ENCODE results near the gene RHNO1. TPM values are rescaled to one million over a fixed set of nuclear protein-coding genes. Genes with fewer than 3 reads are reported as not detected.

The RHNO1 gene
- total and polyA plus RNA-seq, 2 of the 4 experiments (the other 2 are of a cell fraction) = 26.1 to 30.6 TPM

- H2BK15ac ChIP-seq (ENCODE audit: low read depth, low read length) = peak overlapping the region; percentile 16; the same call in 1 of the 3 replicates
- no peak overlapping the region; the same call in 1 of the 2 replicates for H3K18ac ChIP-seq (ENCODE audit: low read depth, low read length)
- H2AK9ac ChIP-seq (replicated peaks; ENCODE audit: low read depth, low read length, poor library complexity) = peak overlapping the region; percentile 92
- in situ Hi-C loops (cut with MboI; ENCODE audit: low sequenced_read_pairs) = no loop called here
- peak overlapping the region; percentile 75 for H3K4me2 ChIP-seq (ENCODE audit: low read depth, low read length)
- peak overlapping the region; percentile 41 for H2AK5ac ChIP-seq (ENCODE audit: low read depth, low read length)
- peak overlapping the region; percentile 82 for H3K9ac ChIP-seq (ENCODE audit: low read depth, low read length)
- H3K56ac ChIP-seq (ENCODE audit: extremely low read depth, insufficient read depth, low read length) = peak overlapping the region; percentile 30; the same call in 1 of the 2 replicates
- H4K20me1 ChIP-seq (ENCODE audit: insufficient read depth, low read length) = peaks cover 18% of the 10 kb centered on the region; the same call in 1 of the 2 replicates
- WGBS, 2 experiments (ENCODE audit: extremely low coverage in 2 of 2, insufficient read length in 1 of 2) = 4% methylated on average over 6 of the region's 42 CpGs; no CpG with 5 or more reads in 1 of the 2 experiments
- peak overlapping the region; percentile 97 for H2AFZ ChIP-seq (replicated peaks; ENCODE audit: low read length, poor library complexity)
- dilution Hi-C loops (cut with HindIII; ENCODE audit: low sequenced_read_pairs, unreplicated experiment) = no loop called here
- H4K5ac ChIP-seq (ENCODE audit: low read depth, low read length) = peak overlapping the region; percentile 22; the same call in 1 of the 2 replicates
- peak overlapping the region; percentile 71 for H3K14ac ChIP-seq (replicated peaks; ENCODE audit: low read depth, low read length)
- H3K27me3 ChIP-seq (ENCODE audit: control insufficient read depth, insufficient read depth, low read length) = no peaks in the 10 kb centered on the region
- peak overlapping the region; percentile 83 for H3K23ac ChIP-seq (ENCODE audit: low read depth, low read length)
- ChIA-PET POLR2A (ENCODE audit: unreplicated experiment) (interaction anchor here (0.6 to 1.4 kb wide), 4 partner anchors 13 to 999 kb away, joined by 3 read pairs; no protein-coding TSS in a partner anchor), CTCF (no interaction called here)
- ATAC-seq (ENCODE audit: low read depth) (peak; percentile 44), DNase-seq (peak; percentile 61)
- H3K4ac ChIP-seq (ENCODE audit: low read depth, low read length) = peak overlapping the region; percentile 59
- H2BK120ac ChIP-seq (ENCODE audit: low read depth, low read length) = no peak overlapping the region
- no peaks in the 10 kb centered on the region for H3K9me3 ChIP-seq (ENCODE audit: control insufficient read depth, insufficient read depth, low read length)
- peaks cover 6 to 48% of the 10 kb centered on the region in 2 experiments; a peak in 3 of 4 replicates for H3K79me1 ChIP-seq (ENCODE audit: low read depth in 1 of 2, low read length in 2 of 2)
- peak overlapping the region; percentile 78 for H3K4me3 ChIP-seq (ENCODE audit: insufficient read depth, low read depth, low read length)
- peak overlapping the region in 1 of 2 experiments; percentile 68; a peak in 1 of 4 replicates for H4K8ac ChIP-seq (ENCODE audit: low read depth in 2 of 2, low read length in 2 of 2)
- H4K91ac ChIP-seq (ENCODE audit: insufficient read depth, low read depth, low read length) = peak overlapping the region; percentile 16; the same call in 1 of the 2 replicates
- intact Hi-C loops (cut with micrococcal nuclease) = no loop called here
- peaks cover 7% of the 10 kb centered on the region for H3K4me1 ChIP-seq (ENCODE audit: control insufficient read depth, insufficient read depth, low read length)
- peak overlapping the region; percentile 77 for H2BK5ac ChIP-seq (ENCODE audit: low read depth, low read length, poor library complexity, severe bottlenecking)
- peaks cover 5% of the 10 kb centered on the region for H3K36me3 ChIP-seq (ENCODE audit: control insufficient read depth, insufficient read depth, low read length)
- peak overlapping the region; percentile 87 for H3K27ac ChIP-seq (ENCODE audit: insufficient read depth, low read length)
- BruUV-seq (replicated peaks) = TSS peak; percentile 8
- peaks cover 12% of the 10 kb centered on the region for H3K9me1 ChIP-seq (ENCODE audit: insufficient read depth, low read length)
- no peak overlapping the region for H2BK20ac ChIP-seq (ENCODE audit: low read depth, low read length)
- TF ChIP-seq MXI1 (IDR thresholded peaks at IDR 0.05; ENCODE audit: borderline replicate concordance, low read depth, low read length) (no peak), CTCF (conservative IDR thresholded peaks at IDR 0.05; ENCODE audit: low read depth, low read length) (no peak), CHD1 (IDR thresholded peaks at IDR 0.05; ENCODE audit: low read depth, low read length) (no peak), BHLHE40 (IDR thresholded peaks at IDR 0.05; ENCODE audit: low read depth, low read length) (no peak), CEBPB (IDR thresholded peaks at IDR 0.05; ENCODE audit: low read depth, low read length) (no peak), MAFK (IDR thresholded peaks at IDR 0.05; ENCODE audit: low read depth, low read length) (no peak), USF2 (IDR thresholded peaks at IDR 0.05; ENCODE audit: low read depth, low read length) (no peak), RCOR1 (IDR thresholded peaks at IDR 0.05; ENCODE audit: insufficient replicate concordance, low read length) (no peak), RAD21 (IDR thresholded peaks at IDR 0.05; ENCODE audit: low read length) (no peak), POLR2A (IDR thresholded peaks at IDR 0.05; ENCODE audit: low read depth, low read length) (no peak; the same call in 1 of the 2 replicates), FOS (IDR thresholded peaks at IDR 0.05; ENCODE audit: low read depth, low read length) (no peak), MAZ (IDR thresholded peaks at IDR 0.05; ENCODE audit: borderline replicate concordance, low read depth, low read length) (no peak), RFX5 (IDR thresholded peaks at IDR 0.05; ENCODE audit: low read depth, low read length) (no peak)
- TF ChIP-seq, protein P1, sequence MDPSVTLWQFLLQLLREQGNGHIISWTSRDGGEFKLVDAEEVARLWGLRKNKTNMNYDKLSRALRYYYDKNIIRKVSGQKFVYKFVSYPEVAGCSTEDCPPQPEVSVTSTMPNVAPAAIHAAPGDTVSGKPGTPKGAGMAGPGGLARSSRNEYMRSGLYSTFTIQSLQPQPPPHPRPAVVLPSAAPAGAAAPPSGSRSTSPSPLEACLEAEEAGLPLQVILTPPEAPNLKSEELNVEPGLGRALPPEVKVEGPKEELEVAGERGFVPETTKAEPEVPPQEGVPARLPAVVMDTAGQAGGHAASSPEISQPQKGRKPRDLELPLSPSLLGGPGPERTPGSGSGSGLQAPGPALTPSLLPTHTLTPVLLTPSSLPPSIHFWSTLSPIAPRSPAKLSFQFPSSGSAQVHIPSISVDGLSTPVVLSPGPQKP (IDR thresholded peaks at IDR 0.05; ENCODE audit: borderline replicate concordance, low read depth, low read length) = no peak
These were observed 14.4 kb downstream of the RHNO1 start for GRCh38 chr12:2891240-2892053.

All from IMR-90 (cell line).